Measurements from ENCODE around the gene PYGB.
"Not testable (repeated sequence)": the region's sequence is repeated elsewhere in the genome, so short reads cannot be mapped to it uniquely, and the experiment has no call there.

PYGB gene

DNA sequence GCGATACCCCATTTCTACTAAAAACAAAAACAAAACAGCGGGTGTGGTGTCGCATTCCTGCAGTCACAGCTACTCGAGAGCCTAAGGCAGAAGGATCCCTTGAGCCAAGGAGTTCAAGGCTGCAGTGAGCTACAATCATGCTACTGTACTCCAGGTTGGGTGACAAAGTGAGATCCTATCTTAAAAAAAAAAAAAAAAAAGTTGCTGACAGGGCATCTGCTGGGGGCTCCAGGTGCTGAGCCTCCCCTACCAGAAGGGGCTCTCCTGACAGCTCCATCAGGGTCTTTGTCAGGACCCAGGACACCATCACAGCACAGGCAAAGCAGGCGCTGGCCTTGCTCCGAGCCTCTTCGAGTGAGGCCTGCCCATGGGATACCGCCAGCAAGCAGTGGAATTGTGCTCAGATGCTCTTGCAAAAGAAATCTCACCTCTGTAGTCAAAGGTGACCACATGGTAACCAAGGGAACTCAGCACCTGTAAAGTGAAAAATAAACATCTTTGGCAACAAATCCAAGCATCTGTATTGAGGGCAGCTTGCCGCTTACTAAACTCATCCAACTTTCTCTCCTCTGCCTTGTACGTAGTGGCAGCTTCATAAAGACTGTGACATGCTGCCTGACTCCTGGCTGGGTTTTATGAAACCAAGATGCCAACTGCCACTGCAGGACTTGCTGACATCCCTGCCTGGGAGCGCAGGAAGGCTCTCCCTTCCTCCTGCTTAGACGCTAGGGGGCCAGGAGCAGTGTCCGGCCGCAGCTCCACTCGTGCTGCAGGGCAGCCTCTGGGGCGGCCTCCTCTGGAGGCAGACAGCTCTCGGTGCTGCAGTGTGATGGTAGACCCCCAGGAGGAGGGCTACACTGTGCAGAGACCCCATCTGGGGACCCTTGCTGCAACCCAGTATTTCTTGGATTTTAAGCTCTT, 66.9 kb downstream of the PYGB start:
- no peak for DNase-seq (ENCODE audit: low spot score)

- DNase-seq (ENCODE audit: low spot score), result no peak
Observed at GRCh38 chr20:25315418-25316210, 67.7 kb downstream of the PYGB start.

- DNase-seq (ENCODE audit: low spot score), result no peak
Observed at GRCh38 chr20:25316506-25317190, 68.8 kb downstream of the PYGB start.

DNA sequence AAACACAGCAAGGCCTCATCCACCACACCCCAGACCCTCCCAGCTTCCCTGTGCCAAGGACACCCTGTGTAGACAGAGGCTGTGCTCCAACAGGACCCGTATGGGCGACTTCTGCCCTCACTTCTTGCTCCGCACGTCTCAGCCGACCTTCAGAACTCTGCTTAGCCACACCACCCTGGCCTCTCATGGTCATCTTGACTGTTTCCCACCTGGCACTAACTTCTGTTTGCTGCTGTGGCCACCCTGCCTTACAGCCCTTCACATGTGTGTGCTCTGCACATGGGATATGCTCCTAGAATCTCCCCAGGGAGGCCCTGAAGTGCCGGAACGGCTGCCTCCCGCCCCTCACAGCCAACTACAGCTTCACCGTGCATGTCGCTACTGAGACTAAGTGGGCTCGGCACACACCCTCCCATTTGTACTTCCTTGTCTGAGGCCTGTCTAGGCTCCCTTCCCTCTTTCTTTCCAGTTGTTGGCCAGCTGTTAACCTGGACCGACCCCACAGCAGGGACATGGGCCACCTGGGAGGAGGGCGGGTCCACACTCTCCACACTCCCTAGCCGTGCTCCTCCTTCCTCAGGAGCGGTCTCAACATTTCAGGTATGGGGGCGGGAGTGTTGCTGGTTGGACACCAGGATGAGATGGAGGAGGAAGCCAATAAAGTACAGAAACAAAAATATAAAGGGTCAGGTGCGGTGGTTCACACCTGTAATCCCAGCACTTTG, 69.6 kb downstream of the PYGB start:
- no peak for DNase-seq (ENCODE audit: low spot score)

GRCh38 chr20:25318471-25319240, 70.8 kb downstream of the PYGB start:
- peak; percentile 72 for DNase-seq (ENCODE audit: low spot score)

DNA sequence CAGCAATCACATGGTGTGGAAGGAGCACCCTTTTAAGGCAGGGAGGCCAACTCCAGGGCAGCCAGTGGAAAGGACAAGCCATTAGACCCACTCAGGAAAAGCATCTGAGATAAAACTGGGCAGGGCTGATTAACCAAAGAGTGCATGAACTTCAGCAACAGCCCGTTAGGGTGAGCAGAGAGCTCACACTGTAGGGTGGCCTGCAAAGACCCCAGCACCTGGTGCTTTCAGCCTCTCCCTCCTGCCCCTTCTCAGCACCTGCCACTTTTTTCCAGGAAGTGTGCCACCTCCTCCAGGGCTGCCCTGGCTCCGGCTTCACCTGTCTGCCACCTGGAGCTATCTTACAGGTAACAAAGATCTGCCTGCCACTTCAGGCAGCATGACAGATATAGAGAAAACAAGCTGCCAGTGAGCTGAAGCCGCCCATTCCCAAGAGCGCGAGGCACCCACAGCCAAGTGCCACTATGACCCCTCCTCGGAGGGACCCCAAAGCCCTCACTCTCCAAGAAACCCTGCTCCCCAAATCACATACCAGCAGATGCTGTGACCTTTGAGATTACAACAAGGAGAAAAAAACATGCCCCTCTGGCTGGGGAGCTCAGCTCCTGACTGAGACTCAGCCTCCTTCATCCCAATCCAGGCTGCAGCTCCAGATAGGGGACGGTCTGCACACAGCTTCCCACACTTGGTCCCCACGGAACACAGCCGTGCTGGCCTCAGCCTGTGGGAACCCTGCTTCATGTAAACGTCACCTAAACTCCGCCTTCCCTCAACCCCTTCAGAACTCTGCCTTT, 71.6 kb downstream of the PYGB start:
- peak; percentile 70 for DNase-seq (ENCODE audit: low spot score)

GRCh38 chr20:25320035-25320800, 72.3 kb downstream of the PYGB start:
- DNase-seq (ENCODE audit: low spot score), result no peak

GRCh38 chr20:25321262-25321831, 73.5 kb downstream of the PYGB start:
- DNase-seq (ENCODE audit: low spot score), result no peak

DNA sequence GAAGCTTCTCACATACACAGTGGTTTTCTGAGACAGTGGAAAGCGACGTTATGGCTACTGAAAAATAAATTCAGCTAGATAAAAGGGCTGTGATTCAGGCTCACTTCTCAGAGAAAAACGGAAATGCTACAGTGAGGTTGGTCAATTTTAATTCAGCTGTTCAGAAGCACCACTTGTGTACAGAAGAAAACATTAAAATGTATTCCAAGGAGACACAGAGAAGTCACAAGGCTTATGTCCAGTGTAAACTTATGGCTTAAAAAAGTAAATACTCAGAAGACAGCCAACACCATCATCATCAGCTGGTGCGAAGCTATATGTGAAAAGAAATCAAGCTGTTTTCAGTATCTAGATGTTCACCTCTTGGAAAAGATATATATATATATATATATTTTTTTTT, 74.1 kb downstream of the PYGB start:
- DNase-seq (ENCODE audit: low spot score), result no peak

- DNase-seq (ENCODE audit: low spot score), result no peak
Observed at GRCh38 chr20:25323496-25324246, 75.8 kb downstream of the PYGB start.

- DNase-seq (ENCODE audit: low spot score), result peak; percentile 82
Observed at GRCh38 chr20:25324412-25324811, 76.5 kb downstream of the PYGB start.

- no peak for DNase-seq (ENCODE audit: low spot score)
Observed at GRCh38 chr20:25325073-25325472, 77.2 kb downstream of the PYGB start.

- no peak for DNase-seq (ENCODE audit: low spot score)
Observed at GRCh38 chr20:25325997-25326396, 78.1 kb downstream of the PYGB start.

DNA sequence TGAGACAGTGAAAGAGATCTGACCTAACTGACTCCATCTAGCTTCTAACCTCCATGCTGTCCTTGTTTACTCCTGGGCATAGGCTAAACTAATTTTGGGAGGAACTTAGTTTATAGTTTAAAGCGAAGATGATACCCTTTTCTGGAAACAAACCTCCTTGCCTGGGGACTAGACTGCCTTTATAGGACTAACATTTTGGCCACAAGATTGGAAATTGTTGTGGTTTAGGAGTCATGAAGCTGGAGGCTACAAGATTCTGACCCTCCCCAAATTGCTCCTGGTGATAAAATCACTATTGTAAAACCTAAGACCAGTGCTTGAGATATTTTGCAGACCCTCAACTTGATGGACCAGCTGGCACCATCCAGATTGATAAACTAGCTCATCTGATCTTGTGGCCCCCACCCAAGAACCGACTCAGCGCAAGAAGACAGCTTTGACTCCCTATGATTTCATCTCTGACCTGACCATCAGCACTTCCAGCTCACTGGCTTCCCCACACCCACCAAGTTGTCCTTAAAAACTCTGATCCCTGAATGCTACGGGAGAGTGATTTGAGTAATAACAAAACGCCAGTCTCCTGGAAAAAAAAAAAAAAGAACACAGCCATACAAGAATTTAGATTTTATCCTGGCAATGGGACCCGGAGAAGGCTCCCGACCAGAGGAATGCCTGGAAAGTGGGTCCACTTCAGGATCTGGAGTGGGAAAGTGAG, 79.8 kb downstream of the PYGB start:
- DNase-seq (ENCODE audit: low spot score), result no peak

- no peak for DNase-seq (ENCODE audit: low spot score)
Observed at GRCh38 chr20:25328954-25329498, 81.1 kb downstream of the PYGB start.

DNA sequence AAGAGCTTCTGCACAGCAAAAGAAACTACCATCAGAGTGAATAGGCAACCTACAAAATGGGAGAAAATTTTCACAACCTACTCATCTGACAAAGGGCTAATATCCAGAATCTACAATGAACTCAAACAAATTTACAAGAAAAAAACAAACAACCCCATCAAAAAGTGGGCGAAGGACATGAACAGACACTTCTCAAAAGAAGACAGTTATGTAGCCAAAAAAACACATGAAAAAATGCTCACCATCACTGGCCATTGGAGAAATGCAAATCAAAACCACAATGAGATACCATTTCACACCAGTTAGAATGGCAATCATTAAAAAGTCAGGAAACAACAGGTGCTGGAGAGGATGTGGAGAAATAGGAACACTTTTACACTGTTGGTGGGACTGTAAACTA, 87.1 kb downstream of the PYGB start:
- DNase-seq (ENCODE audit: low spot score), result not testable (repeated sequence)

All from Ammon's horn (tissue), 1 donor.